ENCODE measurements around the gene WDR38.

Gene WDR38

GRCh38 chr9:124852829-124853531 is at the start of gene WDR38:
Gene WDR38, plus strand, starts transcription at chr9:124853460. Its CDS starts 72 bp downstream, at chr9:124853532.
- peak; percentile 50 to 62 for DNase-seq

- DNase-seq = no peak
These were observed 49.3 kb upstream of the WDR38 start for GRCh38 chr9:124803911-124804310.

GRCh38 chr9:124805186-124805585 is 48.1 kb upstream of the WDR38 start:
- DNase-seq = no peak

GRCh38 chr9:124808246-124808956 is 44.9 kb upstream of the WDR38 start:
- DNase-seq = no peak

GRCh38 chr9:124809211-124809610 is 44.0 kb upstream of the WDR38 start:
- no peak for DNase-seq

- no peak for DNase-seq
These were observed 43.3 kb upstream of the WDR38 start for GRCh38 chr9:124809741-124810500.

GRCh38 chr9:124810663-124811355 is 42.5 kb upstream of the WDR38 start:
- DNase-seq = no peak

- DNase-seq = no peak
These were observed 40.8 kb upstream of the WDR38 start for GRCh38 chr9:124812441-124812876.

- no peak for DNase-seq
These were observed 40.2 kb upstream of the WDR38 start for GRCh38 chr9:124813041-124813440.

GRCh38 chr9:124813501-124814163 is 39.6 kb upstream of the WDR38 start:
- DNase-seq = no peak

GRCh38 chr9:124814164-124814535 is 39.1 kb upstream of the WDR38 start:
- DNase-seq = no peak

- DNase-seq = no peak
These were observed 37.7 kb upstream of the WDR38 start for GRCh38 chr9:124815601-124816000.

- DNase-seq = no peak
These were observed 34.6 kb upstream of the WDR38 start for GRCh38 chr9:124818431-124819281.

- DNase-seq = no peak
These were observed 32.3 kb upstream of the WDR38 start for GRCh38 chr9:124820698-124821623.

GRCh38 chr9:124828489-124829333 is 24.5 kb upstream of the WDR38 start:
- DNase-seq = no peak

- no peak for DNase-seq
These were observed 24.0 kb upstream of the WDR38 start for GRCh38 chr9:124829334-124829669.

- DNase-seq = no peak
These were observed 22.7 kb upstream of the WDR38 start for GRCh38 chr9:124830593-124830992.

- DNase-seq = no peak
These were observed 21.5 kb upstream of the WDR38 start for GRCh38 chr9:124831642-124832364.

- no peak for DNase-seq
These were observed 18.7 kb upstream of the WDR38 start for GRCh38 chr9:124834591-124834990.
